Activated CD4-positive, alpha-beta T cell treated with anti-CD3 and anti-CD28 coated beads, Interleukin-2, amount 50 U/mL, for 1 hour (primary cell): Measurements from ENCODE around the gene ANKRD60.

Source experiments
- DNase-seq: peaks from one replicate; pipeline ENCODE4 v3.0.0-alpha.2; 2020

The ANKRD60 gene

DNA sequence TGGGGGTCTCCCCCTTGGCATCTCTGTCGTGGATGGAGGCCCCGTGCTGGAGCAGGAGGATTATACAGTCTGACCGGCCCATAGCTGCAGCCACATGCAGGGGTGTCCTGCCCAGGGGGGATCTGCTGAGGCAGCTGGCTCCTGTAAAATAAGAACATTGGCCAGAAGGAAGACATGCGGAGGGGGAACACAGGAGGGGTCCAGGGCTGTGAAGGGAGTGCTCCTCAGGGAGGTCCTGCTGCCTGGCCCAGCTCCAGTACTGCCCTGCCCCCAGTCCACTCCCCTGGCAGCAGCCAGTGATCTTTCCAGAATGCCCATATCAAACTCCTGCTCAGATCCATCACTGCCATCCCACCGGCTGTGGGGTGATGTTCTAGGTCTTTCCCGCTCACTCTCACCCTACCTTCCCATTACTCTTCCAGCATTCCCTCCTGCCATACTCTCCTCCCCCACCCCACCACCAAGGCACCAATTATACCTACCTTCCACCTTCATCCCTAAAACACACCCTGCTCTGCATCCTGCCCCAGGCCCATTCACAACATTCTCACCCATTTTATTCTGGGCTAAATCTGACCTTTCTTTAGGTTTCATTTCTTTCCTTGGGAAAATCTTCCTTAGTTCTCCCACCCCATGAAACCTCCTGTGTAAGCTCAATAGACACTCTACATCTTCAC is 9.7 kb downstream of the ANKRD60 start:
- no peak for DNase-seq

DNA sequence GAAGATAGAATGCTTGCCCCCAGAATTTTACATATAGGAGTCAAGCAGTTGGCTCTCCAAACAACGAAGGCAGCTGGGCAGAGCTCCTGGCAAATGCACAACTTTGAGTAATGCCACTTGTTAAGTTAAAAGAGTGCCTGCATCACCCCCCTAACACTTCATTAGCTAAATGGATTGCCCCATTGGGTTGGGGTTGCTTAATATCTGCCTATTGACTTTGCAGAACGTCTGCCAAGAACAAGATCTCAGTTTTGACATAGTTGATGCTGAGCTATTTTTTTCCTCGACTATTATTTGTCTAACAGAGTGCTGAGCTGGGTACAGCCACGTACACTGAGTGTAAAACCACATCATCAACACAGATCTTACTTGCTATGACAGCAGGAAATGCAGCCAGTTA is 12.1 kb downstream of the ANKRD60 start:
- DNase-seq, result no peak

DNA sequence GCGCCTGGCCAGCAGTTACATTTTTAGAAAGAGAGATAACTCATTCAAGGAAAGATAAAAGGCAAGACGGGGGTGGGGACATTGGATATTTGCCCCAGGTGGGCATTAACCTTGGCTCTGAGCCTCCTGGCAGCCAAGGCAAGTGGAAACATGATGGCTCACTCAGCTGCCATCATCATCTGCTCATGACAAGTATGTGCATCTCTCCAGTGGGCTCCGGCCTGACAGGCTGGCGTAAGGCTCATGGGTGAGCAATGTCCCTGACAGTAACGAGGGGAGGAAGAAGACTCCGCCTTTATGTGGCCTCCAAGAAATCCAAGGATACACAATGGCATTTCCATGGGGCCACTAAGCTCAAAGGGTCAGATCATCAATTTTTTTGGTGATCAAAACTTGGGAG is 13.3 kb downstream of the ANKRD60 start:
- DNase-seq, result no peak

DNA sequence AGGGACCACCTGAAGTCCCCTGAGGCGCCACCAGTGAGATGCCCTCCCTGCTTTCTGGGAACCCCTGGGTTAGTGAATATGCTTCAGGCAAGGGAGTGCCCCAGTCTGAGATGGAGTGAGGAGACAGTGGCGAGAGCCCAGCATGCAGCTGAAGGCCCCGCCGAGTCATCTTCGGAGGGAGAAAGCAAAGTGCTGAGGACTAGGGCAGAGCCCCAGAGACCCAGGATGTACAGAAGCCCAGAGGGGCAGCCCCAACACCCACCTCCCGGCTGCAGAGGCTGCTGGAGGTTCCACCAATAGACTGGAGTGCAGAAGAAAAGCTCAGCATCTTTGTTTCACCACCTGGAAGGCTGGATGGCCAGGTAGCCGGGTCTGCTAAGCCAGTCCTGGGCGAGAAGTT is 14.1 kb downstream of the ANKRD60 start:
- DNase-seq, result no peak

DNA sequence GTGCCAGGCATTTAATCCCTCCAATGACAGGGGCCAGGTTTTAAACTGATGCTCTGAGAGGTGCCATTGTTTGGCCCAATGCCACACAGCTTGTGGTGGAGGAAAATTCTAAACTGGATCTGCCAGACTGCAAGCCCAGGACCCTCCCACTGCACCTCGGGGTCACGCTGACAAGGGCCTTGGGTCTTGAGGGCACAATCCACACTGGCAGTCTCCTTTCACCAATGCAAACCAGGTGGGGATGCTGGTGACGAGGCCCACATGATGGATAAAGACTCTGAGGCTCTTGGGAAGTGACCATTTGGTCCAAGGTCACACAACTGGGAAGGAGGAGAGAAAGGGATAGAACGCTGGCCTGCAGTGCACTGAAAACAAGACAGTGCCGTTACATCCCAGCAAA is 14.7 kb downstream of the ANKRD60 start:
- no peak for DNase-seq

DNA sequence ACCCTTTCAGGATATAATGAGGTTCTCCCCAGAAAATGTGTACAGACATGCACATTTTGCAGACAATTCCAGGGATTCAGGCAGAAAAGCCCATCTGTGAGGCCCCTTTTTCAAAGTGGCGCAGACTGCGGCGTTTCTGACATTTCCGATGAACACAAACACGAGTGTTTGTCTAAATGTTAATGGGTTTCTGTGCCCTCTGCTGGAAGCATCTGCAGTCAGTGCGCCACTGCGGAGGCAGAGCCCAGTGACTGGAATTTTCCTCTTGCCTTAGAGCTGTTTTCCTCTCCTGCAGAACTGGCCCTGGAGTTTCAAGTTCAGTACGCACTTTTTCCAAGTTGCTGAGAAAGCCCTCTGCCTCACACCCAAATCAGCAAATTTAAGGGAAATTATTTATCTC is 15.3 kb downstream of the ANKRD60 start:
- no peak for DNase-seq

DNA sequence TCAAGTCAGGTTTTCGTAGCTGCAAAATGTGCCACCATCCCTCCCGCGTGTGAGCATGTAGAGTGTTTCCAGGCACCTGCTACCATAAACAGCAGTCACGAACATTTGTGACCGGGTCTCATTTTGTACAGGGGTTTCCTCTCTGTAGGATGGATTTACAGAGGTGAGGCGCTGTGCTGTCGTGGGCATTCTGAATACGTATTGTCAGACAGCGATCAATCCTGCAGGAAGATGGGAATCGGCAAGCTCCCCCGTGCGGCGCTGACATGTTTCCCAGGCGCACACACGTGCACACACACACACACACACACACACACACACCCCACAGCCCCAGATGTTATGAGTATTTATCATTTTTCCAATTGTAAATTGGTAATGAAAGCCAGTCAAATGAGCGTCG is 15.8 kb downstream of the ANKRD60 start:
- no peak for DNase-seq

DNA sequence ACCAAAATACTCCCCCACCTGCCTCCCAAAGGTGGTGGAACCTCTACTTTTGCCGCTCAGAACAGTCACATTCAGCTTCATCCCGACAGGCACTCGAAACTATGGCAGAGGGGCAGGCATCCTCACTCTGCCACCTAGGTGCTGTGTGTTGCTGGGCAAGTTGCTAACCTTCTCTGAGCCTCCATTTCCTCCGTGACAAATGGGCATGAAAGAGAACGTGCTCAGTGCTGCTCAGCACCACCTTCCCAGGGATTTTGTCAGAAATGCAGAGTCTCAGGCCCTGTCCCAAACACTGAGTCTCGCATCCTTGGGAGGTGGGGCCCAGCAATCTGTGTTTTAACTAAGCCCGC is 18.1 kb downstream of the ANKRD60 start:
- DNase-seq, result no peak

DNA sequence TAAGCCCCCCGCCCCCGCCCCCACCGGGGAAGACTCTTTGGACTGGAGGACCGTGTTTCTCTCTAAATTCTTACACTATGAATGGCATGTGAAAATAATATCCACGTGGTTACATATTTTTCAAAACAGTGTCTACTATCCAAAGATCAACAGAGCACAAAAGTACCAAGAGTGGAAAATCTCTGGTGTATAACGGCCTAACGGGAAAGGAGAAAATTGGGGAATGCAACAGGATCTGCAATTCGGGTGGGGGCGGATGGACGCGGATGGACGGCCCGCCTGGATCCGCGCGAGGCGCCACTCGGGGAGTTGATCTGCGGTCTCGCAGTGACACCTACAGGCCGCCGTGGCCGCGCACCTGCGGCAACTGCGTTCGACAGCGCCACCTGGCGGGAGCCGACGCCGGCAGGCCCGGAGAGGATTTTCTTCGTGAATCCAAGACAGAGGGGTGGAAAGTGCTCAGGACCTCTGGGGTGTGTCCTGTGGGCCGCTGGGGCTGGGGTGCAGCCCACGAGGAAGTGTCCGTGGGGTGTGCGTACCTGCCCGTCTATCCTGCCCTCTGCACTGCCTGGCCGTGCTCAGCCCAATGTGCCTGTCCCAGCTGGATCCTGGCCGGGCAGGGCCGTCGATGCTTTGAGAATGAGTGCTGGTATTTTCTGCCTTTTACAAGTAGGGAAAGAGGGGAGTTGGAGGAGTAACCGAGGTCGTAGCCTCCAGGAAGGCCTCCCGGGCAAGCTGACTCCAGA is 18.6 kb downstream of the ANKRD60 start:
- DNase-seq, result peak; percentile 89

DNA sequence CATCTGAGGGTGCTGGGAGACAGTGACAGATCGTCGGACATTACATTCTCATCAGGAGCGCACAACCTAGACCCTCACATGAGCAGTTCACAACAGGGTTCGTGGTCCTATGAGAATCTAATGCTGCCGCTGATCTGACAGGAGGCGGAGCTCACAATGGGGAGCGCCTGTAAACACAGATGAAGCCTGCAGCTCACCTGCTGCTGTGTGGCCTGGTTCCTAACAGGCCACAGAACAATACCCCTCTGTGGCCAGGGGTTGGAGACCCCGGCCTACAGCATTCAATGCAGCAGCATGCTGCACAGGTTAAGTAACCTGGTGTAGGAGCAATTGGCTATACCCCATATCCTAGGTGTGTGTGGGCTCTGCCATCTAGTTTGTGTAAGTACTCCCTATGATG is 19.5 kb downstream of the ANKRD60 start:
- no peak for DNase-seq

DNA sequence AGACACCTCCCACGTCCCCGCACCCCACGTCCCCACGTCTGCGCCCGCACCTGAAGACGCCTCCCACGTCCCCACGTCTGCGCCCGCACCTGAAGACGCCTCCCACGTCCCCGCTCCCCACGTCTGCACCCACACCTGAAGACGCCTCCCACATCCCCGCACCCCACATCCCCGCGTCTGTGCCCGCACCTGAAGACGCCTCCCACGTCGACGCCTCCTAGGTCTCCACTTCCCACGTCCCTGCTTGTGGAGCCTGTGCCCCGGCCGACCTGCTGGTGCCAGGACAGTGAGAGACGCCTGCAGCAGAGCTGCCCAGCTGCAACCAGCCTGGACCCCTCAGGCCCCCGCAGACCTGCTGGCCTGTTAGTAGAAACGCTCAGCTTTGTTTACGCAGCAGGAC is 22.6 kb downstream of the ANKRD60 start:
- no peak for DNase-seq

DNA sequence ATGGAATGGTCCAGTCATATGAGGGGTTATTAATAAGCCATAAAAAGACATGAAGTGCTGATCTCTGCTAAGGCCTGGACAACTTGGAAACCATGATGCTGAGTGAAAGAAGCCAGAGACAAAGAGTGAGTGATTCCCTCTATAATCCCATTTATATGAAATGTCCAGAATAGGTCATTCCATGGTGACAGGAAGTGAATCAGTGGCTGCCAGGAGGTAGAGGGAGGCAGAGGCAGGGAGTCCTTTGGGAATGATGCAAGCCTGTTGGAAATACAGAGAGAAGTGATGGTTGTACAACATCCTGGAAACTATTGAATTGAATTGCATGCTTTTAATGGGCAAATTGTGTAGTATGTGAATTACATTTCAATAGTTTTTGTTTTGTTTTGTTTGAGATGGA is 26.4 kb downstream of the ANKRD60 start:
- DNase-seq, result no peak

DNA sequence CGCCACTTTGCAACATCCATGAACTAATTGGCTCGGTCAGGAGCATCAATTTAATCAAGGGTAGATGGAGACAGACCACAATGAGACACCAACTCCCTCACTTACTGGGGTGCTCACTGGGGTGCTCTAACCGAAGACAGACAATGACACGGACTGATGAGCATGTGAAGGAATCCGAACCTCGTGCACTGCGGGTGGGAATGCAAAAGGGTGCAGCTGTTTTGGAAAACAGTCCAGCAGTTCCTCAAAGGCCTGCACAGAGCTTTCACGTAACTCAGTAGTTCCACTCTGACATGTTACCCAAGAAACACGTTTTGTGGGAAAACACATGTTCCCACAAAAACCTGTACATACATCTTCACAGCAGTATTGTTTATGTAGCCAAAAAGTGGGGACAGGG is 26.8 kb downstream of the ANKRD60 start:
- no peak for DNase-seq

DNA sequence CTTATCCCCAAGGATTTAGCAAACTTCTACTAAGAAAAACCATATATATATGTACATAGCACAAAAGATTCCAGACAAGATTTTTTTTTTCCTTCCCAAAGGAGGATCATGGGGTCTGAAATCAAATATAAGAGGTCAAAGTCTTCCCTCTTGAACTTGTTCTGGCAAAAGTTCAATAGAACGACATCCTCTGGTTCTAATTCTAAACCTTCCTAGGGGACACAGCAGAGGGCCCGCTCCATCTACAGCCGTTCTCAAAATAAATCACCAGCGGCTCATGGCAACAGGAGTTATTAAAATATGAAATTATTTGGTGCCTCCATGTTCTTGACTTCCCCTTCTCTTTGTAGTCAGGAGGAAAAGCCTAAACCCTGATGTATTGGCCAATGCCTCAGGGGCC is 29.0 kb downstream of the ANKRD60 start:
- no peak for DNase-seq

DNA sequence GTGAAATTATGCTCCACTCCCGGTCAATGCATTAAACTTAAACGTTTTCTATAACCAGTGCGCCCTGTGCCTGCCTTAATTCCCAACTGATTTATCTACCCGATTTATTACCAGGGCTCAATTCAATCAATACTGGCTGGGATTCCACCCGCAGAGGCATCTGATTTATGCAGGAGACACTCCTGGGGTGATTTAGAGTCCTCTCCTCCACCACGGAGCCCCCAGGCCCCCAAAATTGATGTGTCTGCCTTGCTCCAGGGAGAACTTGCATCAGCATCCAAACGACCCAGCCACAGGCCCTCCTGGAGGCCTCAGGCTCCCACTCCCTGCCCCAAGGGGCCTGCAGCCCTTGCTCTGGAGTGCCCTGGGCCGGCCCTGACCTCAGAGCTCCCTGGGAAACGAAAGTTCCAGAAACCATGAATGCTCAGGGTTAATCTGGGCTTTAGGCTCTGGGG is 29.5 kb downstream of the ANKRD60 start:
- no peak for DNase-seq

DNA sequence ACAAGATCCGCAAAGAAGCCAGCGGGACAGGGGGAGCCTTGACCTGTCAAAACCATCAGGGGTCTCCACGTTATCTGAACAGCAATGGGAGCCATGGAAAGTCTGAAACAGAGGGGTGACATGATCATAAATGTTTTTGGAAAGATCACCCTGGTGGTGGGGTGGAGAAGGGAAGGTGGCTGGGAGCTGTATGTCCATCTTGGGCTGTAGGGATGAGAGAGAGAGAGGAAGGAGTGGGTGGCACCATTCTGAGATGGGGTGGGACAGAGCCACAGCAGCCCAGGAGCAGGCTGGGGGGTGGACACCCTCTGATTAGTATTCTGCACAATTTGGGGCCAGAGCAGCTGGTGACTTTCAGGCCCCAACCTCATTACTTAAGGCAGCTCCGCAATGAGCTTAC is 30.1 kb downstream of the ANKRD60 start:
- no peak for DNase-seq

DNA sequence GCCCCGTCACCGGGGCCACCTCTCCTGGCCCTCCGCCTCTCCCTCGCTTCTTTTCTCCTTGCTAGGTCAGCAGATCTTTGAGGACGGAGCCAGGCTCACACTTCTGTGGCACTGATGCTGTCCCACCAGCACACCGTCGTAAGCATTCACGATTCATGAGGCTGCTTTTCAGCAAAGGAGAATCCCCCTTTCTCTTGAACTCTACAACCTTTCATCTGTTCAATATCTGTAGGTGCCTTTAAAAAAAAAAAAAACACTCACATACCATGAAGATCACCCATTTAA is 31.3 kb downstream of the ANKRD60 start:
- no peak for DNase-seq

DNA sequence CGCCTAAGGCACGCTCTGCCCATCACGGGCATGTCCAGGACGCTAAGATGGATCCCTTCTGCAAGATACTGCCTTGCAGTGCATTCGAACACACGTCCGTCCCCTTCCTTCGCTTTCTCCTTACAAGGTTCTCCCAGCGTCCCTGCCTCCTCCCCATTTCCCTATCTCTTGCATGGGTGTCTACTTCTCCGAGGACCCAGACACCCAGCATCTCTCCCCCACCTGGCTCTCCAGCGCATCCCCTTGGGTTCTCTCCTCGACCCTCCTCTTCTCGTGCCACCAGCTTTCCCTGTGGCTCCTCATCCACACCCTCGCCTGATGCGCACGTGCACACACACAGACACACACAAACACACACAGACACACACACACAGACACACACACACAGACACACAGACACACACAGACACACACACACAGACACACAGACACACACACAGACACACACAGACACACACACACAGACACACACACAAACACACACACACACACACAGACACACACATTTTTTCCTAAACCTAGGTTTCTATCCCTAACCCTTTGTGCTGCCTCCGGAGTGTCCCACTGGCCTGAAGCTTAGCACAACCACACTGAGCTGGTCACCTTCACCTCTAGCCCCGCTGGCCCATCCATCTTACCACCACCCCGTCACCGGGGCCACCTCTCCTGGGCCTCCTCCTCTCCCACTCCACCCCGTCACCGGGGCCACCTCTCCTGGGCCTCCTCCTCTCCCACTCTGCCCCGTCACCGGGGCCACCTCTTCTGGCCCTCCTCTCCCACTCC is 31.9 kb downstream of the ANKRD60 start:
- DNase-seq, result no peak

DNA sequence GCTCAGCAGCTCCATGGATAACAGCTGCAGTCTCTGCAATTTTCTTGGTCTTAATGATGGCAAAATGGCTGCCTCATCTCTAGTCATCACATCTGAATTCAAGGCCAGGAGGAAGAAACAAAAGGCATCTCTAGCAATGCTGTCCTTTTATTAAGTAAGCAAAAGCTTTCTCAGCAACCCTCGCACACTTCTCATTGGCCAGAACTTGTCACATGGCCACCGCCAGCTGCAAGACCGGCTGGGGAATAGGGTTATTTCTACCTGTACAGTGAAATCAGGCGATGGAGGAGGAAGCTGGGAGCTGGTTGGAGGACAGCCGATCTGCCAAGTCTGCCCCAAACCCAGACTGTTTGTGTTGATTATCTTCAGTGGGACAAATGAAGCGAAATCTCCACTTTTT is 33.4 kb downstream of the ANKRD60 start:
- no peak for DNase-seq

DNA sequence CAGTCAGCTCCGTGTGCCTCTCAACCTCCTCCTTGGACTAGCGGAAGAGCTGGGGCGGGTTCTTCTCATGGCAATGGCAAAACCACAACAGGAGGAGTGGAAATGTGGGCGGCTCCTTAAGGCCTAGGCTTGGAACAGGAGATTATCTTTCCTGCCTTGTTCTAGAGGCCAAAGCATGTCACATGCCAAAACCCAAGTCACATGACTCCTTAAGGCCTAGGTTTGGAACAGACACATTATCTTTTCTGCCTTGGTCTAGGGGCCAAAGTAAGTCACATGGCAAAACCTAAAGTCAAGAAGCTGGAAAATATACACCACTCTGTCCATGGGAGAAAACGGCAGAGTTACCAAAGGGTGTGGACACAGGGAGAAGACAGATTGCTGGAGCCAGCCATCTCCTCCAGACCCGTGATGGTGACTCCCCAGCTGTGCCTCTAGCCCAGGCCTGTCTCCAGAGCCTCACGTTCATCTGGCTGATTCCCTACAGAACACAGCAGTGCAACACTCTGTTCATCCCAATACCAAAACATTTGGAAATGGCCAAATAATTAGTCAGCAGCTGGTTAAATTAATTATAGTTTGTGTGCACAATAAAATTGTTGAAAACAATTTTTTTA is 34.2 kb downstream of the ANKRD60 start:
- no peak for DNase-seq

DNA sequence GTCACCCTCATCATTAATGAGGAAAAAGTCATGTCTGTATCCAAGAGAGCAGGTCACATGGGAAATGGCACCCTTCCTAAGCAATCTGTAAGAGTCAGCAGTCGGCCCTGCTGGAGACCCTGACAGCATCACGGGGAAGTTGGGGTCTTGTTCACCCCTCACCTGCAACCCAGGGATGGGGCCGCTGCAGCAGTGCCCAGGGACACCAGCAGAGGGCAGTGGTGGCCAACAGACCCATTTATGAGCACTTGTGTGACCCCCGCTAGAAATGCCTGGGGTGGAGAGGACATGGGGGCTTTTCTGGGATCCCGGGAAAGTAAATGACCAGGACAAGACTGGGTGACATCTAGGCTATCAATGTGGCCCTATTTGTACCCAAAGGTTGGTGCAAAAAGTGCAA is 35.9 kb downstream of the ANKRD60 start:
- DNase-seq, result peak; percentile 32

DNA sequence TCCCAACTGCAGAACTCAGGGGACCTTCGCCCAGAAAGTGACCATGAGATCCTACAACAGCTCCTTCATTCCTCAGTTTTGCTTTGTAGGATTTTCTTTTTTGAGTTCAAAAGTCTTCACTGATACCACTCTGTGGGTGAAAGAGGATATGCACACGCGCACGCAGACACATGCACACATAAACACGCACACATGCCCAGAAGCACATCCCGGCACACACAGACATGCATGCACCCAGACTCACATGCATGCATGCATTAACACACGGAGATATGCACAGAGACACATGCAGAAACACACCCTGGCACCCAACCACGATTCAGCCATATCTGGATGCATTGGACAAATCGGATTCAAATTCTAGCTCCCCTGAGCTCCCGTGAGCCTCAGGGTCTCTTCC is 36.4 kb downstream of the ANKRD60 start:
- DNase-seq, result no peak

DNA sequence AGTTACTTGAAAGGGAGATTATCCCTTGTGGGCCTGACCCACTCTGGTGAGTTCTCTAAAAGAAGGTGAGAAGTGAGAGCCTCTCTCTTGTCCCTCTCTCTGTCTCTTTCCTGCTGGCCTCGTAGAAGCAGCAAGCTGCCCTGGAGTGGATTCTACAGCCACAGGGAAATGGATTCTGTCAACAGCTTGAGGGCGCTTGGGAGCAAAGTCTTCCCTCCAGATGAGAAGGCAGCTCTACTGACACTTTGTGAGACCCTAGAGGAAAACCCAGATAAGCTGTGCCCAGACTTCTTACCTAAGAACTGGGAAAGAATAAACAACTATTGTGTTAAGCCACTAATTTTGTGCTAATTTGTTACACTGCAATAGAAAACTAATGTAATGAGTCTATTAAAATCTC is 39.9 kb downstream of the ANKRD60 start:
- no peak for DNase-seq

DNA sequence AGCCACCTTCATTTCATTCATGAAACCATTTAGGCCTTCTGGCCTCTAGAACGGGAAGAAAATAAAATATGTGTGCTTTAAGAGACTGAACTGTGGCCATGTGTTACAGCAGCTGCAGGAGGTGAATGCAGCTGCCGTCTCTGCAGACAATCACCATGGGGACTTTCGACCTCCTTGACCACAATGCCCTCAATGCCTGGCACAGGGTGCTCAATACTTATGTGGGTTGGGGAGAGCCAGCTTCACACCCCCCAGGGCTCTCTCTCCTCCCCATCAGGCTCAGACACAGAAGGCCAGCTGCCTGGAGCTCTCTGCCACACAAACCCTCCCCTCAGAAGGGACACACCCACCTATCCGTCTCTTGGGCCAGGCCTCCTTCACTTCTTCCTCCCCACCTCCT is 43.5 kb downstream of the ANKRD60 start:
- no peak for DNase-seq
